GM19452 (cell line): ENCODE results near the gene BATF.

Experiments
- ATAC-seq: cut with Tn5 transposase; IDR thresholded peaks from one replicate; pipeline ENCODE4 v1.9.1; 2021; ENCODE audit not compliant: unreplicated experiment

Gene BATF

GRCh38 chr14:75591987-75592575 is 69.8 kb downstream of the BATF start:
- ATAC-seq, result no peak

GRCh38 chr14:75595226-75595625 is 73.0 kb downstream of the BATF start:
- ATAC-seq, result no peak
